HEK293 (cell line): Measurements from ENCODE around the gene TOMM40.

Experiments used
- CTCF ChIA-PET: fragments of 350-600 bp; formaldehyde crosslinking; extraction: SDS; loops from one replicate; lab custom pipeline; 2021; ENCODE audit warnings: antibody characterized with exemption; lab: Yijun Ruan, JAX
- POLR2A ChIA-PET: fragments of 300-600 bp; formaldehyde crosslinking; extraction: SDS; loops from one replicate; lab custom pipeline; 2020; ENCODE audit warnings: antibody characterized with exemption, inconsistent platforms; lab: Yijun Ruan, JAX
- H3K27ac ChIP-seq: fragments of 200-500 bp; sonication (Bioruptor generic); 2 replicates; pipeline ENCODE4 v1.5.1; 2014; ENCODE audit warnings: low read depth, low read length, control low read depth, inconsistent platforms; ENCODE audit errors: extremely low read depth
- H3K36me3 ChIP-seq, 2 experiments: fragments of 200-500 bp in 1 of 2; sonication (Bioruptor generic) in 1 of 2; 1 replicate in 1 of 2; 2 replicates in 1 of 2; pipeline ENCODE4 v1.5.1; 2014 to 2017; ENCODE audit warnings: inconsistent platforms in 2 of 2, low read length in 2 of 2; ENCODE audit not compliant: control insufficient read depth in 2 of 2, insufficient read depth in 1 of 2
- H3K4me1 ChIP-seq: fragments of 200-500 bp; sonication (Bioruptor generic); 2 replicates; pipeline ENCODE4 v1.5.1; 2014; ENCODE audit warnings: mild to moderate bottlenecking, low read length, inconsistent platforms; ENCODE audit not compliant: control insufficient read depth, insufficient read depth
- H3K4me3 ChIP-seq: 2 replicates; pipeline ENCODE4 v1.5.1; 2011; ENCODE audit warnings: low read depth, mild to moderate bottlenecking, control low read depth, low read length, moderate library complexity
- H3K9me3 ChIP-seq: fragments of 200-500 bp; sonication (Bioruptor generic); 2 replicates; pipeline ENCODE4 v1.5.1; 2014; ENCODE audit warnings: low read depth, low read length, inconsistent platforms; ENCODE audit not compliant: control insufficient read depth, insufficient read depth
- FEZF1 ChIP-seq: fragments of 450-650 bp; formaldehyde crosslinking; IDR thresholded peaks from 2 replicates; pipeline ENCODE4 v1.5.1; 2016; ENCODE audit warnings: missing biosample characterization, missing genetic modification characterization
- GLIS2 ChIP-seq: fragments of 450-650 bp; formaldehyde crosslinking; IDR thresholded peaks from 2 replicates; pipeline ENCODE4 v1.5.1; 2016; ENCODE audit warnings: missing biosample characterization, missing genetic modification characterization
- TCF7L2 ChIP-seq: IDR thresholded peaks from 2 replicates; pipeline ENCODE4 v1.6.1; 2011; ENCODE audit warnings: low read depth, mild to moderate bottlenecking, inconsistent platforms, low read length, moderate library complexity, borderline replicate concordance
- YY2 ChIP-seq: fragments of 450-650 bp; formaldehyde crosslinking; IDR thresholded peaks from 2 replicates; pipeline ENCODE4 v1.5.1; 2016; ENCODE audit warnings: missing biosample characterization, missing genetic modification characterization
- ZBTB17 ChIP-seq: fragments of 450-650 bp; formaldehyde crosslinking; IDR thresholded peaks from 2 replicates; pipeline ENCODE4 v1.5.1; 2016; ENCODE audit warnings: missing biosample characterization, missing genetic modification characterization
- ZEB2 ChIP-seq: fragments of 450-650 bp; formaldehyde crosslinking; IDR thresholded peaks from 2 replicates; pipeline ENCODE4 v1.5.1; 2016; ENCODE audit warnings: missing biosample characterization, missing genetic modification characterization
- ZFHX2 ChIP-seq: fragments of 450-650 bp; formaldehyde crosslinking; conservative IDR thresholded peaks from 2 replicates; pipeline ENCODE4 v1.5.1; 2016; ENCODE audit warnings: missing biosample characterization, missing genetic modification characterization
- ZIC2 ChIP-seq: fragments of 450-650 bp; formaldehyde crosslinking; IDR thresholded peaks from 2 replicates; pipeline ENCODE4 v1.5.1; 2016; ENCODE audit warnings: missing biosample characterization, missing genetic modification characterization
- ZNF140 ChIP-seq: fragments of 450-650 bp; formaldehyde crosslinking; IDR thresholded peaks from 2 replicates; pipeline ENCODE4 v1.5.1; 2016; ENCODE audit warnings: missing biosample characterization, missing genetic modification characterization
- ZNF146 ChIP-seq: fragments of 450-650 bp; formaldehyde crosslinking; IDR thresholded peaks from 2 replicates; pipeline ENCODE4 v1.5.1; 2016; ENCODE audit warnings: missing biosample characterization, missing genetic modification characterization
- ZNF16 ChIP-seq: fragments of 450-650 bp; formaldehyde crosslinking; IDR thresholded peaks from 2 replicates; pipeline ENCODE4 v1.5.1; 2016; ENCODE audit warnings: low read depth, missing biosample characterization, missing genetic modification characterization
- ZNF184 ChIP-seq: fragments of 450-650 bp; IDR thresholded peaks from 2 replicates; pipeline ENCODE4 v1.5.1; 2018; ENCODE audit warnings: missing biosample characterization, mild to moderate bottlenecking, missing genetic modification characterization
- ZNF324 ChIP-seq: fragments of 450-650 bp; formaldehyde crosslinking; IDR thresholded peaks from 2 replicates; pipeline ENCODE4 v1.5.1; 2016; ENCODE audit warnings: missing biosample characterization, missing genetic modification characterization
- ZNF416 ChIP-seq: fragments of 450-650 bp; formaldehyde crosslinking; IDR thresholded peaks from 2 replicates; pipeline ENCODE4 v1.5.1; 2016; ENCODE audit warnings: missing biosample characterization, missing genetic modification characterization
- ZNF521 ChIP-seq: fragments of 450-650 bp; formaldehyde crosslinking; IDR thresholded peaks from 2 replicates; pipeline ENCODE4 v1.5.1; 2017; ENCODE audit warnings: missing biosample characterization, mild to moderate bottlenecking, missing genetic modification characterization
- ZNF560 ChIP-seq: fragments of 450-650 bp; formaldehyde crosslinking; IDR thresholded peaks from 2 replicates; pipeline ENCODE4 v1.5.1; 2017; ENCODE audit warnings: missing biosample characterization, missing genetic modification characterization, borderline replicate concordance
- ZNF596 ChIP-seq: fragments of 450-650 bp; IDR thresholded peaks from 2 replicates; pipeline ENCODE4 v1.5.0; 2018; ENCODE audit warnings: missing biosample characterization, mild to moderate bottlenecking, missing genetic modification characterization, moderate library complexity
- ZNF777 ChIP-seq: fragments of 450-650 bp; formaldehyde crosslinking; IDR thresholded peaks from 2 replicates; pipeline ENCODE4 v1.5.1; 2017; ENCODE audit warnings: missing biosample characterization, missing genetic modification characterization, borderline replicate concordance
- ZNF837 ChIP-seq: fragments of 450-650 bp; formaldehyde crosslinking; IDR thresholded peaks from 2 replicates; pipeline ENCODE4 v1.5.1; 2016; ENCODE audit warnings: missing biosample characterization, missing genetic modification characterization
- TF ChIP-seq, protein P1 (sequence below): fragments of 450-650 bp; formaldehyde crosslinking; IDR thresholded peaks from 2 replicates; pipeline ENCODE4 v1.5.1; 2017; ENCODE audit warnings: missing biosample characterization, mild to moderate bottlenecking, missing genetic modification characterization, moderate library complexity
- TF ChIP-seq, protein P2 (sequence below): fragments of 450-650 bp; formaldehyde crosslinking; IDR thresholded peaks from 2 replicates; pipeline ENCODE4 v1.5.1; 2016; ENCODE audit warnings: missing biosample characterization, missing genetic modification characterization
- TF ChIP-seq, protein P3 (sequence below): fragments of 450-650 bp; formaldehyde crosslinking; IDR thresholded peaks from 2 replicates; pipeline ENCODE4 v1.5.1; 2016; ENCODE audit warnings: missing biosample characterization, missing genetic modification characterization

Gene TOMM40

DNA sequence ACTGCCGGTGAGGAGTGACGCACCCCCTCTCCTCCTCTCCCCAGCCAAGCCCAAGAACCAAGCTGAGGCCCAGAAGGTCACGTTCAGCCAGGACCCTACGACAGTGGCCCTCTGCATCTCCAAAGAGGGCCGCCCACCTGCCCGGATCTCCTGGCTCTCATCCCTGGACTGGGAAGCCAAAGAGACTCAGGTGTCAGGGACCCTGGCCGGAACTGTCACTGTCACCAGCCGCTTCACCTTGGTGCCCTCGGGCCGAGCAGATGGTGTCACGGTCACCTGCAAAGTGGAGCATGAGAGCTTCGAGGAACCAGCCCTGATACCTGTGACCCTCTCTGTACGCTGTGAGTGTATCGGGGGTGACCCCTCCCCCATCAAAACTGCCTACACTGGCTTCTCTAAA lies 19.2 kb upstream of the TOMM40 start:
- POLR2A ChIA-PET = interaction anchor here (0.6 kb wide), 1 partner anchor 26 kb away, joined by 7 read pairs; no protein-coding TSS in a partner anchor
- TF ChIP-seq ZNF560 (no peak), YY2 (tag by site-specific recombination) (no peak), ZNF521 (tag by site-specific recombination) (no peak), ZNF140 (tag by site-specific recombination) (no peak), ZBTB17 (no peak)
- H3K4me3 ChIP-seq = no peak overlapping the region

DNA sequence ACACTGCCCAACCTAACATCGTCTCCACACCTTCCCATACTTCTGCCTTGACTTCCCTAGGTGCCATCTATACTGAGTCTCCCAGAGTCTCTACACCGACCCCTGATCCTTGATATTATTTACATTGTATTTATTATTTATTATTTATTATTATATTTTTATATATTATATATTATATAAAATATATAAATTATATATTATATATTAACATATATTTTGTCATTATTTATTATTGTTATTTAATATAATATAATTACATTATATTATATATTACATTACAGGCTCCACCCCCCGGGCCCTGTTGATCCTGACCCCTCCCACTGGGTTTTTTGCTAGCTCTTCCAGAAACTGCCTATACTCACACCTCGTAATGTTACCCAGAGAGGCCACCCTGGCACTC lies 18.4 kb upstream of the TOMM40 start:
- ChIA-PET POLR2A (no interaction called here), CTCF (no interaction called here)
- Histone ChIP-seq H3K4me3 (no peak overlapping the region), H3K9me3 (no peaks in the 10 kb centered on the region), H3K4me1 (no peaks in the 10 kb centered on the region), H3K36me3 (peaks cover 55 to 85% of the 10 kb centered on the region in 2 experiments), H3K27ac (no peak overlapping the region)
- TF ChIP-seq ZNF837 = no peak
- no peak for TF ChIP-seq ZNF596 (tag by site-specific recombination)
- TF ChIP-seq ZEB2 (tag by site-specific recombination) = no peak
- TF ChIP-seq ZIC2 (tag by site-specific recombination) = no peak
- TF ChIP-seq ZFHX2 (tag by site-specific recombination) = no peak
- TF ChIP-seq, protein P1, sequence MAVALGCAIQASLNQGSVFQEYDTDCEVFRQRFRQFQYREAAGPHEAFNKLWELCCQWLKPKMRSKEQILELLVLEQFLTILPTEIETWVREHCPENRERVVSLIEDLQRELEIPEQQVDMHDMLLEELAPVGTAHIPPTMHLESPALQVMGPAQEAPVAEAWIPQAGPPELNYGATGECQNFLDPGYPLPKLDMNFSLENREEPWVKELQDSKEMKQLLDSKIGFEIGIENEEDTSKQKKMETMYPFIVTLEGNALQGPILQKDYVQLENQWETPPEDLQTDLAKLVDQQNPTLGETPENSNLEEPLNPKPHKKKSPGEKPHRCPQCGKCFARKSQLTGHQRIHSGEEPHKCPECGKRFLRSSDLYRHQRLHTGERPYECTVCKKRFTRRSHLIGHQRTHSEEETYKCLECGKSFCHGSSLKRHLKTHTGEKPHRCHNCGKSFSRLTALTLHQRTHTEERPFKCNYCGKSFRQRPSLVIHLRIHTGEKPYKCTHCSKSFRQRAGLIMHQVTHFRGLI = no peak
- TF ChIP-seq, protein P2, sequence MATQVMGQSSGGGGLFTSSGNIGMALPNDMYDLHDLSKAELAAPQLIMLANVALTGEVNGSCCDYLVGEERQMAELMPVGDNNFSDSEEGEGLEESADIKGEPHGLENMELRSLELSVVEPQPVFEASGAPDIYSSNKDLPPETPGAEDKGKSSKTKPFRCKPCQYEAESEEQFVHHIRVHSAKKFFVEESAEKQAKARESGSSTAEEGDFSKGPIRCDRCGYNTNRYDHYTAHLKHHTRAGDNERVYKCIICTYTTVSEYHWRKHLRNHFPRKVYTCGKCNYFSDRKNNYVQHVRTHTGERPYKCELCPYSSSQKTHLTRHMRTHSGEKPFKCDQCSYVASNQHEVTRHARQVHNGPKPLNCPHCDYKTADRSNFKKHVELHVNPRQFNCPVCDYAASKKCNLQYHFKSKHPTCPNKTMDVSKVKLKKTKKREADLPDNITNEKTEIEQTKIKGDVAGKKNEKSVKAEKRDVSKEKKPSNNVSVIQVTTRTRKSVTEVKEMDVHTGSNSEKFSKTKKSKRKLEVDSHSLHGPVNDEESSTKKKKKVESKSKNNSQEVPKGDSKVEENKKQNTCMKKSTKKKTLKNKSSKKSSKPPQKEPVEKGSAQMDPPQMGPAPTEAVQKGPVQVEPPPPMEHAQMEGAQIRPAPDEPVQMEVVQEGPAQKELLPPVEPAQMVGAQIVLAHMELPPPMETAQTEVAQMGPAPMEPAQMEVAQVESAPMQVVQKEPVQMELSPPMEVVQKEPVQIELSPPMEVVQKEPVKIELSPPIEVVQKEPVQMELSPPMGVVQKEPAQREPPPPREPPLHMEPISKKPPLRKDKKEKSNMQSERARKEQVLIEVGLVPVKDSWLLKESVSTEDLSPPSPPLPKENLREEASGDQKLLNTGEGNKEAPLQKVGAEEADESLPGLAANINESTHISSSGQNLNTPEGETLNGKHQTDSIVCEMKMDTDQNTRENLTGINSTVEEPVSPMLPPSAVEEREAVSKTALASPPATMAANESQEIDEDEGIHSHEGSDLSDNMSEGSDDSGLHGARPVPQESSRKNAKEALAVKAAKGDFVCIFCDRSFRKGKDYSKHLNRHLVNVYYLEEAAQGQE (tag by site-specific recombination) = no peak
- no peak for TF ChIP-seq TCF7L2
- TF ChIP-seq ZNF777 (tag by site-specific recombination) = no peak
- TF ChIP-seq ZNF146 = no peak
- no peak for TF ChIP-seq ZNF184
- TF ChIP-seq FEZF1 (tag by site-specific recombination) = no peak
- TF ChIP-seq GLIS2 (tag by site-specific recombination) = no peak
- TF ChIP-seq, protein P3, sequence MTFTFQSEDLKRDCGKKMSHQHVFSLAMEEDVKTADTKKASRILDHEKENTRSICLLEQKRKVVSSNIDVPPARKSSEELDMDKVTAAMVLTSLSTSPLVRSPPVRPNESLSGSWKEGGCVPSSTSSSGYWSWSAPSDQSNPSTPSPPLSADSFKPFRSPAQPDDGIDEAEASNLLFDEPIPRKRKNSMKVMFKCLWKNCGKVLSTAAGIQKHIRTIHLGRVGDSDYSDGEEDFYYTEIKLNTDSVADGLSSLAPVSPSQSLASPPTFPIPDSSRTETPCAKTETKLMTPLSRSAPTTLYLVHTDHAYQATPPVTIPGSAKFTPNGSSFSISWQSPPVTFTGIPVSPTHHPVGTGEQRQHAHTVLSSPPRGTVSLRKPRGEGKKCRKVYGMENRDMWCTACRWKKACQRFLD = no peak
- no peak for TF ChIP-seq ZNF416
- TF ChIP-seq ZNF324 = no peak
- TF ChIP-seq ZNF16 (tag by site-specific recombination) = no peak
- TF ChIP-seq, all 188 proteins: peak for 0

More for the DNA sequence above, 19.2 kb upstream of the TOMM40 start:
- Histone ChIP-seq H3K36me3 (peaks cover 57 to 82% of the 10 kb centered on the region in 2 experiments), H3K4me1 (no peaks in the 10 kb centered on the region), H3K9me3 (no peaks in the 10 kb centered on the region), H3K27ac (no peak overlapping the region)
- CTCF ChIA-PET = interaction anchor here (0.5 to 0.8 kb wide), 2 partner anchors 24 to 48 kb away, joined by 3 to 4 read pairs; no protein-coding TSS in a partner anchor
